Measurements from ENCODE around the gene TANC1. TPM values are rescaled to one million over a fixed set of nuclear protein-coding genes. Genes with fewer than 3 reads are reported as not detected.

The TANC1 gene
- total RNA-seq, 1 experiment from 2014 or later = 2.5 TPM

- H3K79me2 ChIP-seq (ENCODE audit: insufficient read depth, low read length) = no peaks in the 10 kb centered on the region
- H3K23ac ChIP-seq (ENCODE audit: insufficient read length, low read depth, low read length) = no peak overlapping the region
- no peak overlapping the region for H3K9ac ChIP-seq (ENCODE audit: extremely low read depth, insufficient read length, low read length)
- TF ChIP-seq CTCF (conservative IDR thresholded peaks at IDR 0.05) = no peak
- no peak overlapping the region for H3K56ac ChIP-seq (ENCODE audit: insufficient read length, low read depth, low read length)
- DNase-seq = no peak
- H2BK20ac ChIP-seq (ENCODE audit: low read depth, low read length, poor library complexity, severe bottlenecking) = no peak overlapping the region
- H4K20me1 ChIP-seq (ENCODE audit: control insufficient read depth, insufficient read depth, insufficient read length) = no peaks in the 10 kb centered on the region
- Mint-ChIP-seq H3K4me1 (peaks cover 13 to 16% of the 10 kb centered on the region in 2 experiments), H3K27me3 (ENCODE audit: low read depth) (no peaks in the 10 kb centered on the region; the same call in 1 of the 2 replicates), H3K36me3 (ENCODE audit: insufficient read depth in 1 of 3, low read depth in 3 of 3) (no peaks in the 10 kb centered on the region), H3K9me3 (no peaks in the 10 kb centered on the region), H3K4me3 (no peak overlapping the region), H3K27ac (peak overlapping the region in 1 of 3 experiments; percentile 49; a peak in 1 of 7 replicates)
- no peaks in the 10 kb centered on the region for H3K27me3 ChIP-seq (ENCODE audit: insufficient read depth, low read length)
- no peaks in the 10 kb centered on the region for H3K79me1 ChIP-seq (ENCODE audit: insufficient read depth, low read depth, low read length, poor library complexity, severe bottlenecking)
- no peak overlapping the region for H2BK5ac ChIP-seq (ENCODE audit: insufficient read length, low read length)
- H4K8ac ChIP-seq (replicated peaks; ENCODE audit: insufficient read length, low read depth, low read length) = no peak overlapping the region
- no peak overlapping the region for H2AK5ac ChIP-seq (ENCODE audit: insufficient read length, low read length)
- H2BK120ac ChIP-seq (ENCODE audit: low read depth, low read length, poor library complexity, severe bottlenecking) = no peak overlapping the region
- H4K91ac ChIP-seq (ENCODE audit: insufficient read length, low read depth, low read length) = no peak overlapping the region
- no peaks in the 10 kb centered on the region for H3K4me1 ChIP-seq (ENCODE audit: insufficient read depth, low read length)
- H3T11ph ChIP-seq (ENCODE audit: low read length) = no peak overlapping the region
- H2BK15ac ChIP-seq (ENCODE audit: low read depth, low read length) = no peak overlapping the region
- H2AFZ ChIP-seq (ENCODE audit: low read length) = no peak overlapping the region
- H3K14ac ChIP-seq (ENCODE audit: insufficient read depth, low read length) = no peak overlapping the region; the same call in 1 of the 2 replicates
- H3K23me2 ChIP-seq (ENCODE audit: insufficient read length, low read depth, low read length, poor library complexity, severe bottlenecking) = no peaks in the 10 kb centered on the region
- no peaks in the 10 kb centered on the region for H3K9me3 ChIP-seq (ENCODE audit: control insufficient read depth, low read depth, low read length)
- no peak overlapping the region for H3K18ac ChIP-seq (ENCODE audit: insufficient read length, low read depth, low read length)
- WGBS (ENCODE audit: extremely low coverage, insufficient read length, low lambda C conversion rate) = no CpG with 5 or more reads among the region's 4 CpGs
- H3K4me2 ChIP-seq (ENCODE audit: insufficient read depth, insufficient read length, low read length) = no peak overlapping the region
- no peak overlapping the region for H3K4ac ChIP-seq (ENCODE audit: low read depth, low read length)
- H4K5ac ChIP-seq (ENCODE audit: insufficient read length, low read depth, low read length) = no peak overlapping the region
- H3K27ac ChIP-seq (ENCODE audit: insufficient read length, low read depth, low read length) = no peak overlapping the region
- H2BK12ac ChIP-seq (ENCODE audit: insufficient read length, low read depth, low read length) = no peak overlapping the region
These were observed 185.0 kb downstream of the TANC1 start for GRCh38 chr2:159153463-159153862.
